SJCRH30 (cell line): Measurements from ENCODE around the gene SUPT6H. TPM values are rescaled to one million over a fixed set of nuclear protein-coding genes. Genes with fewer than 3 reads are reported as not detected.
A peak's percentile ranks its signal among the peaks of the same experiment; 100 is the strongest.

Experiments
- DNase-seq, 2 experiments: peaks; one replicate each; pipeline ENCODE4 v3.0.0-alpha.2; 2015 to 2020
- H3K27ac ChIP-seq: fragments of 250-450 bp; sonication (Bioruptor Pico); 2 replicates; pipeline ENCODE4 v1.5.1; 2020; ENCODE audit warnings: mild to moderate bottlenecking, moderate library complexity
- H3K27me3 ChIP-seq: fragments of 250-450 bp; sonication (Bioruptor Pico); 2 replicates; pipeline ENCODE4 v1.5.1; 2020; ENCODE audit warnings: mild to moderate bottlenecking, moderate library complexity
- H3K36me3 ChIP-seq: fragments of 250-450 bp; sonication (Bioruptor Pico); 2 replicates; pipeline ENCODE4 v1.5.1; 2020; ENCODE audit warnings: mild to moderate bottlenecking, moderate library complexity
- H3K4me1 ChIP-seq: fragments of 250-450 bp; sonication (Bioruptor Pico); 2 replicates; pipeline ENCODE4 v1.5.1; 2020; ENCODE audit warnings: mild to moderate bottlenecking, moderate library complexity
- H3K4me3 ChIP-seq: fragments of 250-450 bp; sonication (Bioruptor Pico); 2 replicates; pipeline ENCODE4 v1.5.1; 2020; ENCODE audit warnings: mild to moderate bottlenecking, moderate library complexity
- H3K9me3 ChIP-seq: fragments of 250-450 bp; sonication (Bioruptor Pico); replicated peaks from 2 replicates; pipeline ENCODE4 v1.5.1; 2020; ENCODE audit warnings: mild to moderate bottlenecking, moderate library complexity
- total RNA-seq: library from RNA; depleted of rRNA; stranded (reverse); fragments of >200 nt; shearing (Covaris generic); gene quantifications from 2 replicates; pipeline ENCODE4 v1.2.3, GENCODE V29; 2014

Gene SUPT6H
- total RNA-seq, 1 experiment from 2014 or later, result 66.3 TPM

DNA sequence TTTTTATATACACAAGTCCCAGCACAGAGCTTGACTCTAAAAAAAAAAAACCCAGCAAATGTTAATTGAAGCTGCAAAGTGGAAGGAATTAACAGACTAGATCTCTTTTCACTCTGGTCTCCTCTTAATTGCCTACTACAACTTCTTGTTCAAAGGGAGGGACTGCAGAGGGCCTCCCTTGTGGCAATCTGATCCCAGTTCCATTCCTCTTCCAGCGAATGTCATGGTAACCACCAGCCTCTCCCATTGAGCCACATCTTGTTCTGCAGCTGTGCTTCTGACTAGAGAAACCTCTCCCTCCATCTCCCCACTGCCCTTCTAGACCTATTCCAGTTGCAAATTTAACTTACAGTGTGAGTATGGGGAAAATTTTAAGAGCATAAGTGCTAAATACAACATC, 5.9 kb downstream of the SUPT6H start:
- H3K9me3 ChIP-seq, result no peaks in the 10 kb centered on the region
- no peaks in the 10 kb centered on the region for H3K27me3 ChIP-seq
- peak in 1 of 2 experiments; percentile 32 for DNase-seq
- H3K27ac ChIP-seq, result no peak overlapping the region
- peaks cover 56% of the 10 kb centered on the region for H3K36me3 ChIP-seq
- no peak overlapping the region for H3K4me3 ChIP-seq
- peaks cover 6% of the 10 kb centered on the region for H3K4me1 ChIP-seq

DNA sequence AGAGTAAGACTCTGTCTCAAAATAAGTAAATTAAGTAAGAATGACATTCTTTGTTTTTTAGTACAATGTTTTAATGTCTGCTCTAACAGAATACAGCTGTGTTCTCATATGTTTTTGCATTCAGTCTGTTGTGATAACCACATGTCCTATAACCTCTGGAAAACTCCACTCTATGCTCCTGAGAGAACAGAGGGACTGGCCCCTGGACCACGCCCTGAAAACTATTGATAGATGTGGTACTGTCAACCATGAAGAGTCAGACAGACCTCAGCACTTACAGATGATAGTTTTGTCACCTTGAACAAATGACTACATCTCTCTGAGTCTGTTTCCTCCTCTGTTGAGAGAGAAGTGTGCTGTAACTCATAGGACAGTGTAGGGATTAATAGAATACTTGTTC, 7.9 kb downstream of the SUPT6H start:
- Histone ChIP-seq H3K36me3 (peaks cover 70% of the 10 kb centered on the region), H3K27ac (no peak overlapping the region), H3K9me3 (no peaks in the 10 kb centered on the region), H3K27me3 (no peaks in the 10 kb centered on the region), H3K4me3 (no peak overlapping the region), H3K4me1 (no peaks in the 10 kb centered on the region)
- no peak for DNase-seq

GRCh38 chr17:28675490-28675889, 13.5 kb downstream of the SUPT6H start:
- no peak overlapping the region for H3K27ac ChIP-seq
- no peaks in the 10 kb centered on the region for H3K9me3 ChIP-seq
- DNase-seq, result no peak
- H3K4me1 ChIP-seq, result no peaks in the 10 kb centered on the region
- H3K36me3 ChIP-seq, result peaks cover 87% of the 10 kb centered on the region
- H3K27me3 ChIP-seq, result no peaks in the 10 kb centered on the region
- no peak overlapping the region for H3K4me3 ChIP-seq

DNA sequence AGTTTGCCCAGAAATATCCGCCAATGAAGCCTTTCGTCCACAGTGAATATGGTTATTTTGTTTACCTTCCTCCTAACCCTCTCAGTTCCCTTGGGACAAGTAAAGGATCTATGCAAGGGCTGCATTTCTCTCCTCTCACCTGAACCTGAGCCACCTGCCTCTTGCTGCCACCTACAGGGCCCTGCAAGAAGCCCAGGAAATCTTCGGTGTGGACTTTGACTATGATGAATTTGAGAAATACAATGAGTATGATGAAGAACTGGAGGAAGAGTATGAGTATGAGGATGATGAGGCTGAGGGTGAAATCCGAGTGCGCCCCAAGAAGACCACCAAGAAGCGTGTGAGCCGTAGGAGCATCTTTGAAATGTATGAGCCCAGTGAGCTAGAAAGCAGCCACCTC, 14.0 kb downstream of the SUPT6H start:
- Histone ChIP-seq H3K27ac (no peak overlapping the region), H3K4me1 (no peaks in the 10 kb centered on the region), H3K4me3 (no peak overlapping the region), H3K36me3 (peaks cover 90% of the 10 kb centered on the region), H3K9me3 (no peaks in the 10 kb centered on the region), H3K27me3 (no peaks in the 10 kb centered on the region)
- no peak for DNase-seq

GRCh38 chr17:28682655-28683054, 20.6 kb downstream of the SUPT6H start:
- Histone ChIP-seq H3K4me1 (no peaks in the 10 kb centered on the region), H3K27ac (no peak overlapping the region)

DNA sequence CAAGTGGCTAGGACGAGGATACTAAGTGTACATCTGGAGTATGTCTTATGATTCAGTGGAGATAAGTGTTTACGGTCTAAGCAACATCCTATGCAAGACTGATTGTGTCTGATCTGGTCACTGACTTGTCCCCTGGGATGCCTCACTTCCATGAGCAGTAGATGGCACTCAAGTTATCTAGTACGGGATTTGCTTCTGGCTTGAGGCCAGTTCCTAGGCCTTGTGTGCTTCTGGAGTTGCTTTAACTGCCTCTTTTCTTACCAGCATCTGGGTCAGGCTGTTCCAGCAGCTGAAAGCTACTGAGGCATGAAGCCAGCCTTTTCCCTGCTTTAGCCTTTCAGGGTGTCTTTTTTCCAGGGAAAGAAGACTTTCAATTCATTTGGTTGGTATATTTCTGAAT, 23.0 kb downstream of the SUPT6H start:
- H3K4me3 ChIP-seq, result no peak overlapping the region
- no peaks in the 10 kb centered on the region for H3K4me1 ChIP-seq
- H3K9me3 ChIP-seq, result no peaks in the 10 kb centered on the region
- peaks cover 100% of the 10 kb centered on the region for H3K36me3 ChIP-seq
- H3K27ac ChIP-seq, result no peak overlapping the region
- no peaks in the 10 kb centered on the region for H3K27me3 ChIP-seq
- DNase-seq, result peak; percentile 42 to 53

More at GRCh38 chr17:28682655-28683054, 20.6 kb downstream of the SUPT6H start:
- Histone ChIP-seq H3K4me3 (no peak overlapping the region), H3K36me3 (peaks cover 99% of the 10 kb centered on the region), H3K9me3 (no peaks in the 10 kb centered on the region), H3K27me3 (no peaks in the 10 kb centered on the region)
- DNase-seq, result no peak

DNA sequence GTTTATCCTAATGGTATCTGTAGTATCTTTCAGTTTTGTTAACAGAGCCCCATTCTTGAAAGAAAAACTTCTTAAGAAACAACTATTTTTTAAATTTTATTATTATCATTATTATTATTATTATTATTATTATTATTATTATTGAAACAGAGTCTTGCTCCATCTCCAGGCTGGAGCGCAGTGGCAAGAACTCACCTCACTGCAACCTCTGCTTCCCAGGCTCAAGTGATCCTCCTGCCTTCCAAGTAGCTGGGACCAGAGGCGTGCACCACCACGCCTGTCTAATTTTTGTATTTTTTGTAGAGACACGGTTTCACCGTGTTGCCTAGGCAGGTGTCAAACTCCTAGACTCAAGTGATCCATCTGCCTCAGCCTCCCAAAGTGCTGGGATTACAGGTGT, 23.4 kb downstream of the SUPT6H start:
- Histone ChIP-seq H3K27me3 (no peaks in the 10 kb centered on the region), H3K27ac (no peak overlapping the region), H3K36me3 (peaks cover 100% of the 10 kb centered on the region), H3K4me3 (no peak overlapping the region), H3K4me1 (no peaks in the 10 kb centered on the region), H3K9me3 (no peaks in the 10 kb centered on the region)
- DNase-seq, result no peak

- Histone ChIP-seq H3K4me3 (no peak overlapping the region), H3K27me3 (no peaks in the 10 kb centered on the region), H3K9me3 (no peaks in the 10 kb centered on the region), H3K4me1 (no peaks in the 10 kb centered on the region), H3K27ac (no peak overlapping the region), H3K36me3 (peaks cover 100% of the 10 kb centered on the region)
- DNase-seq, result no peak
These were observed 24.3 kb downstream of the SUPT6H start for GRCh38 chr17:28686296-28686695.

DNA sequence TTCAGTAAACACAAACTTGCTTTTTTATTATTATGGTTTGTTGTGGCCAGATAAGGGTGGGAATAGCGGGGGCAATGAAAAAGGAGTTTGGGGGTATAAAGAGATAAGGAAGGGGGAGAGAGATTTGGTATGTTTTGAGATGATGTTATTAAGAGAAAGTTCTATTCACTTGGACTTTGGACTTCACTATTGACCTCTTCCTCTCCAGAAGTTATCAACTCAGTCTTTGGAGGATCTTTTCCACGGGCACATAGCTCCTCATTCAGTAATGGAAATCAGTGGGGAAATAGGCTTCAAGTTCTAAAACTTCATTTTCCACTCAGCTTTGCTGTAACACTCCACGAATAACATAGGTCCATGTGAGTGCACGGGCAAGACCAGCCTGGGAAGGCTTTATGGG, 26.5 kb downstream of the SUPT6H start:
- Histone ChIP-seq H3K36me3 (peaks cover 91% of the 10 kb centered on the region), H3K9me3 (no peaks in the 10 kb centered on the region)
- DNase-seq, result no peak

DNA sequence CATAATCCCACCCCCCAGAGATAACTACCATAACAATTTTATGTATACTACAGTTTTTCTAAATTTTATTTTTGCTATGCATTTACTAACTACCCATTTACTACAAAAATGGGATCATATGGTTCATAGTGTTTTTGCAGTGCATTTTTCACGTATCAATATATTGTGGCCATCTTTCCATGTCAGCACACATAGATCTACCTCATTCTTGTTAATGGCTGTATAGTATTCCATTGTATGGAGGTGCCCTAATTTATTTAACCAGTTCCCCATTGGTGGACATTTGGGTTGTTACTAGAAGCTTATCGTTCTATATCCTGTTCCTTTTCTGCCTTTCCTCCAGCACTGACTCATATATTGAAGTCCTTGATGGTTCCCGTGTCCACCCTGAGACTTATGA, 27.0 kb downstream of the SUPT6H start:
- Histone ChIP-seq H3K27ac (no peak overlapping the region), H3K4me1 (no peaks in the 10 kb centered on the region), H3K4me3 (no peak overlapping the region), H3K27me3 (no peaks in the 10 kb centered on the region), H3K36me3 (peaks cover 89% of the 10 kb centered on the region), H3K9me3 (no peaks in the 10 kb centered on the region)
- no peak for DNase-seq

More for the DNA sequence above, 26.5 kb downstream of the SUPT6H start:
- H3K4me1 ChIP-seq, result no peaks in the 10 kb centered on the region
- H3K27me3 ChIP-seq, result no peaks in the 10 kb centered on the region
- no peak overlapping the region for H3K27ac ChIP-seq
- no peak overlapping the region for H3K4me3 ChIP-seq

- Histone ChIP-seq H3K27ac (no peak overlapping the region), H3K4me1 (no peaks in the 10 kb centered on the region), H3K36me3 (peaks cover 82% of the 10 kb centered on the region), H3K4me3 (no peak overlapping the region), H3K9me3 (no peaks in the 10 kb centered on the region), H3K27me3 (no peaks in the 10 kb centered on the region)
- no peak for DNase-seq
These were observed 31.9 kb downstream of the SUPT6H start for GRCh38 chr17:28693869-28694268.

DNA sequence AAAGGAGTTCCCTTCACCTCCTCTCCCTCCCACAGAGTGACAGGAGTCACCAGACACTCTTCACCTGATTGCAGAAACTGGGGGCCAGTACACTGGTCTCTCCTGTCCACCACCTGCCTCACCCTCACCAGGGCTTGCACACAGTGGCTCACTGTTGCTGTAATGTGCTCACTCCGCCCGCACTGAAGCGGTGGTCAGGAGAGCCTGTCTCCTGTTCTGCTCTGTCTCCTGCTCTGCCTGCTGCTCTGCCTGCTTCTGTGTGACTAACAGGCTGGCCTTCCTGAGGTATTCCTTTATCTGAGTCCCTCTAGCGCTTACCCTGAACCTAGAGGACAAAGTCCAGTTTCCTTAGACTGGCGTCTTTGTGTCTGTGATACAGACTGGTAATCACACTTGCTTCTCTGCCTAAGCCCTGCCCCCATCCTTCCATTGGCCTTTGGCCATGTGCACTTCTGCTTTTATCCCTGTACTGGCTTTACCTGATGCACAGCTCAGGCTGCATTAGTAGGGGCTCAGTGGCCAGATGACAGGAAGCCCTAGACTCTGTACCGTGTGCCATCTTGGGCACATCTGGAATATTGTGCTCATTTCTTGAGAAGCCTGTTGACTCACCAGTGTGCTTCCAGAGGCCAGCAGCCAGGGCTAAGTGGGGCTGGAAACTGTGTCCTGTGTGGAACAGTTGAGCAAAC, 36.4 kb downstream of the SUPT6H start:
- H3K36me3 ChIP-seq, result peaks cover 90% of the 10 kb centered on the region
- no peaks in the 10 kb centered on the region for H3K4me1 ChIP-seq
- H3K4me3 ChIP-seq, result no peak overlapping the region
- no peak for DNase-seq
- no peaks in the 10 kb centered on the region for H3K27me3 ChIP-seq
- no peaks in the 10 kb centered on the region for H3K9me3 ChIP-seq
- H3K27ac ChIP-seq, result no peak overlapping the region

DNA sequence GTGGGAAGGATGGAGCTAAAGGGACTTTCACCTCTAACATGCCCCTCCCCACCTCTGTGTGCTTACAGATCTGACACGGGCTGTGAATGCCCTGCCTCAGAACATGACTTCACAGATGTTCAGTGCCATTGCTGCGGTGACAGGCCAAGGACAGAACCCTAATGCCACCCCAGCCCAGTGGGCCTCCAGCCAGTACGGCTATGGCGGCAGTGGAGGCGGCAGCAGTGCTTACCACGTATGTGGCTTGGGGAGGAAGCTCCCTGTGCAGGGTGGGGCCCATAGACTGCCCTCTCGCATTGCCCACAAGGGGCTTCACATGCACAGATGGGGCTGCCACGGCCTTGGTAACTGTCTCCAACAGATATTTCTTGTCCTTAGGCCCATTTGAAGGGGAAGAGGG, 38.3 kb downstream of the SUPT6H start:
- no peak for DNase-seq
- Histone ChIP-seq H3K4me3 (no peak overlapping the region), H3K4me1 (no peaks in the 10 kb centered on the region), H3K36me3 (peaks cover 78% of the 10 kb centered on the region), H3K27me3 (no peaks in the 10 kb centered on the region), H3K27ac (no peak overlapping the region), H3K9me3 (no peaks in the 10 kb centered on the region)

GRCh38 chr17:28700830-28701492, 39.0 kb downstream of the SUPT6H start:
- Histone ChIP-seq H3K36me3 (peaks cover 71% of the 10 kb centered on the region), H3K4me1 (no peaks in the 10 kb centered on the region), H3K9me3 (no peaks in the 10 kb centered on the region), H3K27ac (no peak overlapping the region), H3K4me3 (no peak overlapping the region), H3K27me3 (no peaks in the 10 kb centered on the region)
- DNase-seq, result no peak

- no peak overlapping the region for H3K4me3 ChIP-seq
- H3K4me1 ChIP-seq, result no peaks in the 10 kb centered on the region
- no peak for DNase-seq
- no peaks in the 10 kb centered on the region for H3K27me3 ChIP-seq
- H3K27ac ChIP-seq, result no peak overlapping the region
- no peaks in the 10 kb centered on the region for H3K9me3 ChIP-seq
- H3K36me3 ChIP-seq, result peaks cover 64% of the 10 kb centered on the region
These were observed 40.2 kb downstream of the SUPT6H start for GRCh38 chr17:28702026-28702751.
